Renal pelvis (tissue), 4 donors: ENCODE results near the gene GPX2. TPM values are rescaled to one million over a fixed set of nuclear protein-coding genes. Genes with fewer than 3 reads are reported as not detected.

Experiments
- DNase-seq: peaks from one replicate; pipeline ENCODE4 v3.0.0-alpha.2; 2013
- polyA plus RNA-seq, 3 donors: library from polyadenylated mRNA; unstranded; fragments of 120-200 nt; gene quantifications; one replicate each; pipeline ENCODE4 v1.2.1, GENCODE V29; 2013; ENCODE audit not compliant: insufficient read length in 3 of 3

GPX2 gene
- polyA plus RNA-seq, 3 donors = 1.1 to 2.2 (median 1.1) TPM

DNA sequence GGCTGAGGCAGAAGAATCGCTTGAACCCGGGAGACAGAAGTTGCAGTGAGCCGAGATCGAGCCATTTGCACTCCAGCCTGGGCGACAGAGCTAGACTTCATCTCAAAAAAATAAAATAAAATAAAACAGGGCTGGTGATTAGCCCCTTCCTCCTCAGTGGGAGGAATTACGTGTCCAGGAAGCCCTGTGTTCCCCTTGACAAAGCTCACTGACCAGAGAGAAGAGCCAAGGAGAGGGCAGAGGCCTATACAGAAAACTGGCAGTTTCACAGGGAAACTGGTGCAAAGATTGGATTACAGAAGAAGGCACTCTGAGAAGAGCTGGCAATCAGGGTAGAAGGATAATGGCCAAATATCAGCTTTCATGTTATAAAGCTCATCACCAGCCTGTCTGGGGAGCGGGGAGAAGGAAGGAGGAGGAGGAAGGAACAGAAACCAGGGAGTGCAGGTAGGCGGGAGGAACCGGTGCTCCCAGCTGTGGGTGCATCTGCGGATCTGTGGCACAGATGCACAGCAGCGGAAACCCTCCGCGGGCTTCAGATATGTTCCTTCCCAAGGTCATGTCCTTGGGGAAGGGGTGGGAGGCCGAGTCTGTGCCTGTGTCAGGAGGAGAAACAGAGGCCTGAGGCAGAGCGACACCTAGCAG is 22.9 kb upstream of the GPX2 start:
- no peak for DNase-seq

DNA sequence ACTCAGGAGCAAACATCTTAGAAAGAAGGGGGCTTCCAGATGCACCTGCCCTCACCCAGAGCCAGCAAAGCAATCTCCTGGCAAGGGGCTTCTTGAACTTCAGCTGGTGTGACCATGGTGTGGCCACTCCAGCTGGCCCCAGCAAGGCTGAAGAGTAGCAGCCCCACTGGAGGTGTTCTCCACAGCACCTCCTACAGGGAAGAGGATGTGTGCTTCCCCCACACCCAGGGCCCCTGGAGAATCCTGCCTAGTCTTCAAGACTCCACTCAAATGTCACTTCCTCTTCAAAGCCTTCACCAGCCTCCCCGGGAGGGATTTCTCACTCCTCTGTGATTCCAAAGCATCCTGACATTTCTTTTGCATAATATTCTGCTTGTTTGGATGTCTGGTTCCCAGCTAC is 21.1 kb upstream of the GPX2 start:
- DNase-seq = no peak

DNA sequence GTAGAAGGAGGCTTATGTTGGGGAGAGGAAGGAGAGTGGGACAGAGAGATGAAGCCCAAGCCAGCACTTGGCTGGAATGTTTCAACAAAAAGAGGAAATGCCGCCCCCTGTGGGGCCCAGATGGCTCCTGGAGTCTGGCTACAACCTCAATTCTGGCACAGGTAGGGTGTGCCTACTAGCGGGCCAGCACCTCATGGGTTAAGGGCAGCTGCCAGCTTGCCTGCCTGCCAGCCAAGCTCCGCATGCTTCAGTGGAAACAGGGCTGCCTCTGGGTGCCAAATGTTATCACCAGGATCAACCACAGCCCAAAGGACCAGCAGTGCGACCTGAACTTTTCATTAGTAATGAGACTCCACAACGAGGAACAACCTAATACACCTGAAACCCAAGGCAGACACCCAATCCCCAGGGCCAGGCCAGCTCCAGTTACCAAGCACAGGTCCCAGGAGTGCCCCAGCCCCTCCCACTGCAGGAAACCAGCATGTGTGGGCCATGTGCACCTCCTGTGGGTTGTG is 18.3 kb upstream of the GPX2 start:
- DNase-seq = no peak

DNA sequence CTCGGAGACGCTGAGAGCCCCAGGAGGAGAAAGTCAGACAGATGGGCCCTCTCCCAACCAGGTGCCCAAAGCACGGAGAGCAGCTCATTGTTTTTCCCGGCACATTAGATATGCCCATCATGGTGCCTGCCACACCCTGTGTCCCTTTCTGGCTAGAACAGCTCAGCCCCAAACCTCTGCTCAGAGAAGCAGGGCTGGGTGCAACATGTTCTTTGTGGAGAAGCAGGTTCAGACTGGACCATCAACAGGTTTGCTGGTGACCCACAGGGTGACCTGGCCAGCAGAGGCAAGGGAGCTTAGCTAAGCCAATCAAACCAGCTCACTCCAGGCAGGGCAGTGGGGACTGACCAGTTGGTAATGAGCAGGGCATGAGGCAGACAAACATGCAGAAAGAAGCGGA is 16.2 kb upstream of the GPX2 start:
- DNase-seq = no peak

DNA sequence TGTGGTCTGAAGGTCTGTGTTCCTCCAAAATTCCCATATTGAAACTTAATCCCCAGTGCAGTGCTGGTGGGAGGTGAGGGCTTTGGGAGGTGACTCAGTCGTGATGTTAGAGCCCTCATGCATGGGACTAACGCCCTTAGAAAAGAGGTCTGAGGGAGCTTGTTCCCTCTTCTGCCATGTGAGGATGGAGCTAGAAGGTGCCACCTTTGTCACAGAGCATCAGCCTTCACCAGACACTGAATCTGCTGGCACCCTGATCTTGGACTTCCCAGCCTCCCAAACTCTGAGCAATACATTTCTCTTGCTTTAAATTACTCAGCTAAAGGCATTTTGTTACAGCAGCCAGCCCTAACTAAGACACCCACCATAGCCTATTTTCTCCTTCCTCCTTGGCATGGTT is 15.7 kb upstream of the GPX2 start:
- no peak for DNase-seq

DNA sequence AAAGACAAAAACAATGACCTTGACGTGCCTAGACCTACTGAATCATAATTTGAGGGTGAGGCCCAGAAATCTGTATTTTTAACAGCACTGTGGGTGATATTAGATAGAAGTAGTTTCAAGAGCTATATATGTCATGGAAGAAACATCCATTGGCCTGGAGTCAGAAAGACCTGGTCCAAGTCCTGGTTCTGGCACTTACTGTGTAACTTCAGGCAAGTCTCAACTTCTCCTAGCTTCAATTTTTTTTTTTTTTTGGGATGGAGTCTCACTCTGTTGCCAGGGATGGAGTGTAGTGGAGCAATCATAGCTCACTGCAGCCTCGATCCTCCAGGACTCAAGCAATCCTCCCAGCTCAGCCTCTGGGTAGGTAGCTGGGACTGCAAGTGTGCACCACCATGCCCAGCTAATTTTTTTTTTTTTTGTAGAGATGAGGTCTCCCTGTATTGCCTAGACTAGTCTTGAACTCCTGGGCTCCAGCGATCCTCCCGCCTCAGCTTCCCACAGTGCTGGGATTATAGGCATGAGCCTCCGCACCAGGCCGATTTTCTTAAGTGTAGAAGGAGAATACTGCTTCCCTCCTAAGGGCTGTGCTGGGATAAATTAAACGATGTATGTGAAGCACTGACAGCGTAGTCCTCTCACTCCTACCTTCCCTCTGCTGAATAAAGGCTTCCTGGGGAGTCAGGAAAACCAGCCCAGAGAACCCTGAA is 14.3 kb upstream of the GPX2 start:
- no peak for DNase-seq

DNA sequence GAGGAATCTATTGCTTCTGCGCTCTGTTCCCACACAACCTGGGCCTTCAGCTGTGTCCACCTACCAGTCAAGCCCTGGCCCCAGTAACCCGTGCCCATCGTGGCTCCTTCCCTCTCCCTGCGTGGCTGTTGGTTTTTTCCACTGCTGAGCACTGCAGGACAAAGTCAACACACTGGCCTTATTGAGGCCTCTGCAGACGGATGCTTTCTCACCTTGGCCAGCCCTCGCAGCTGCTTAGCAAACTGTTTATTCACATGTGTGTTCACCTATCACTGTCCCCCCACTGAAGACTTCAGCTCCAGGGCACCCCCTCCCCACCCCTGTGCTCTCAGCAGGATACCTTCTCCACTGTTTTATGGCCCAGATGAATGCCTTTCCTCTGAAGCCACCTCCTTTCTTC is 12.8 kb upstream of the GPX2 start:
- no peak for DNase-seq

DNA sequence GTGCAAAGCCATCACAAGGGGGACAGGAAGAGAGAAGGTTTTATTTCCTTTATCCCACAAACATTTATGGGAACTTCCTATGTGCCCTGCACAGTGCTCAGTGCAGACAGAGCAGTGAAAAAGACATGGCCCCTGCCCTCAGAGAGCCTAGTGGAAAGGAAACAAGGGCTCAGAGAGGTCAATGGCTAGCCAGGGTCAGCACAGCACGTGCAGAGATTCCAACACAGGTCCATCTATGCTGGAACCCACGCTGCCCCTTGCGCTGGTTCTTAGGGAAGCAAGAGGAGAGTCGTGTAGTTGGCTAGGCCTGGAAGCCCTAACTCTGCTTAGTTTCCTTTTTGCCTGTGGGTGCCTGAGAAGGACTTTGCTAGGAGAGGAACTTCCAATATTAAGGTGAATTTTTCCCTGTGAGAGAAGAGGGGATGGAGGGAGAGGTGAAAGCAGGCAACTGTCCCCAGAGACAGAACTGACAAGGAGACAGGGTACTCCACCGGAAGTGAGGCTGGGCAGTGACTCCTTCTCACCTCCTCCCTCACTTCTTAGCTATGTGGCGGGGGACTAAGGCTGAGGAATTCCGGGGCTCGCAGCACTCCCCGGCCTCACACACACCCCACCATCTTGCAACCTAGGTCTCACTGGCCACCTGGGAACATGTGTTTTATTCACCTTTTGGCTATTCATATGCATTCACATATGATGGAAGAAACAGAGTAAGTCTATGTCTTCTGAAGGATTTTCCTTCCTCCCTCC is 12.1 kb upstream of the GPX2 start:
- no peak for DNase-seq

DNA sequence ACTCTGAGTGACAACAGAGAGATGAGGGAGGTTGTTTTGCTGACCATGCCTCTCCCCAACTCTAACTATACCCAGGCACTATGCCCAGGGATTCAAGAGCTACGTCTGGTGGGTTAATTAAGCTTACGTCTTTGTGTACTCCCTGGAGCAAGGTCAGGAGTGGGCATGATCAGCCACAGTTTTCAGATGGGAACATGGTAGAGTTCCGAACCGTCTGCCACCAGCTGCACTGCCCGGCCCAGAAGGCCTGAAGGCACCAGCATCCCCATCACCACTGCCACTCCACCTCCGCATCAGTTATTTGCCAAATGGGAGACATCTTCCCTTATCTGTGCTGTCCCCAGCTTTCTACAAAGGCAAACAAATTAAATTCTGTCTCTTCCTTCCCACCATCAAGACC is 11.1 kb upstream of the GPX2 start:
- DNase-seq = no peak

DNA sequence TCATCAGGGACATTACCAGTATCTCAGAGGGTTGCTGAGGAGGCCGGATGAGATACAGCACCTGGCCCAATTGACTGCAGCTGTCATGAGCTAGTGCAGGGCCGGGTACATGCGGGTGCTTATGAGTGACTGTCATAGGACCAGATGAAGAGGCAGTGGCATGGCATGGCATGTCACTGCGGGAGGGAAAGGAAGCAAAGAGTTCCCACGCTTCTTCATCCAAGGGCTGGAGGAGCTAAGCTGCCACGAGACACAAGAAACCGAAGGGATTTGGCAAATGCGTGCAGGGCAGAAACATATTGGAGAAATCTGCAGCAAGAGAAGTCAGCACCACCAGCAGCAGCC is 10.7 kb upstream of the GPX2 start:
- no peak for DNase-seq

DNA sequence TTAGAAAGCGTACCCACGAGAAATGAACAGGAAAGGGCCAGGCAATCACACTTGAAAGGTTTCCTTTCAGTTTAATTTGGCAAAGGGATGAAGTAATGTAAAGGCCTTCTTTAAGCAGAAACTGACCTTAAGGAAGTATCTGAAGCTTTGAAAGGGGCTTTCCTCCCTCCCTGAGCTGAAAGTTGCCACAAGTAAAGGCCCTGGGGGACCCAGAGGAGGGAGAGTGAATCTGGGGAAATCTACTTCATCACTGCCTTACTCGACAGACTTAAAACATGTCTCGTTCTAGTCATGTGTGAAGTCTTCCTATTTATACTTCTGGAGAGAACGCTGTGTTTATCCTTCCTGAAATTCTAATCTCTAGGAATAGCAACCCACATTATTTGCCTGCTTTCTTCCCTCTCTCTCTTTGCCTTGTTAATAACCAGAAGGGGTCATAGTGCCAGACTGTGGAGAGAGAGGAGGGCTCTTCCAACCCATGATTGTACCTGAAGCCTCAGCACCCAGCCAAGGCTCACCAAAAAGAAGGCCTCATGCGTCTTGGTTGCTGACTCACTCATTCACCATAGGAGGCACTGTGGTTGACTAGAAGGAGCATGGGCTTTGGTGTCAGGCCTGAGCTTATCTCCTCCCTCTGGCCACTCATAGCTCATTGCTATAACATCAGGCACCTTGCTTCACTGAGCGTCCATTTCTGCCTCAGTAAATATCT is 10.2 kb upstream of the GPX2 start:
- DNase-seq = no peak

DNA sequence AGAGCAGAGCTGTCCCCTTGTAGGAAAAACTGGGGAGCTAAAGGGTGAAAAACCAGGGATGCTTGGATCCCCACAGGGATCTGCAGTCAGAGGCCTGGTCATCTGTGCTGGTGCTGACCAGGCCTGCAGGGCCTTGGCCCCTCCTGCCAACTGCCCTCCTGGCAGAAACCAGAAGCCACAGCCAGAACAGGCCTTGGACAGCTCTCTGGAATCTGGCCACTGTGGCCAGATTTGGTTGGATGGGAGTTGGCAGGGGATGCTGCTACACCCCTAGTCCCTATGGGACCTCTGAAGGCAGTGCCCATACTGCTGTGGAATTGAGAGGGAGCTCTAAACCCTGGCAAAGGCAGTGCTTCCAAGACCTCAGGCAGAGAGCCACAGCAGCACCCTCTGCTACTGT is 9.2 kb upstream of the GPX2 start:
- no peak for DNase-seq

DNA sequence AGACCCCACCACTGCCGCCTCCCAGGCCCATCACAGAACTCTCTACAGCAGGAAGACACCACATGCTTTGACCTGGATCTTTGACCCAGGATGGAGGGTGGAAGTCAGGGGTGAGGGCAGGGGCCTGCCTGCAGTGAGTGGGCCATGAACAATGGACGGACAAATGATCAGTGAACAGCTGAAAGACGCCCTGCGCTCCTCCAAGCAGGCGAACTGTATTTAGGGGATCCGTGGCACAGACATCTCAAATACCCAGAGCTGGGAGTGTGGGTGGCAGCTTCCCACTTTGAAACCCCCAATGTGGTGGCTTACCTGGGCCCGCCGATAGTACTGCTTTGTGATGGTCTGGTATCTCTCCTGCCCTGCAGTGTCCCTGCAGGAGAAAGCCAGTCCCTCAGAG is 8.7 kb upstream of the GPX2 start:
- DNase-seq = no peak

DNA sequence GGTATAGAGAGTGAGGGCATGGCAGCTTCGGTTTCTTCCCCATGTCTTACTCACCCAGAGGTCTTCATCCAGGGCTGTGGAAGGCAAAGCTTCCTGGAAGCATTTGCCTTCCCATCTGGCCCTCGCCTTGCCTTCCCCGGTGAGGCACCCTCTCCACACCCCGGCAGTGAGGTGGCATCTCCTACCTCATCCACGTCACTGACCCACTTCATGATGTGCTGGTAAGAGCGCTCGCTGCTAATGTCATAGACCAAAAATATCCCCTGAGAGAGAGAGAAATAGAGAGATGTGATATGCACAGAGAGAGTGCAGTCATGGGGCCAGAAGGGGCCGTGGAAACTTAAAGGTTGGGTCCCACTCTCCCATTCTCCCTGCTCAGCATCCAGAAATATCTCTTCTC is 8.3 kb upstream of the GPX2 start:
- DNase-seq = no peak

DNA sequence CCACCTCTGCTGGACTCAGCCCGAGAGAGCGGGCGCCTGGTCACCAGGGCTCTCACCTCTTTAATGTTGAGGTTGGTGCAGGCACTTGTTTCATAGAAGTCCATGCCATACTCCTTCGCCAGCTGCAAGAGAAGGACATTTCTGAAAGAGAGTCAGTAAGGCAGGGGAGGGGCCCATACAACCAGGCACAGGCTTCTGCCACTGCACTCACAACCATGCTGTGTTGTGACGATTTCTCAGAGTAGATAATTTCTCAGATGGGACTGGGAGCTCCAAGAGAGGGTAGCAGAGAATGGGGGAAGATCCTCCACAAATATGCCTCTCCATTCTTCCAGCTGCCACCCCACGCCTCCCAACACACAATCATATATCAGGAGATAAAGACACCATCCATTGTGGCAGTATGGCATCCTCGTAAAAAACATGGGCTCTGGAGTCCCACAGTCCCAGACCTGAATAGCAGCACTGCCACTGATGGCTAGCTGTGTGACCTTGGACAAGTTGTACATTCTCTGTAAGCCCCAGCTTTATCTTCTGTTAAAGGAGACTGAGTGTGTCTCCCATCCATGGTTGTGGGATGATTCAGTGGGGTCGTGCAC is 6.2 kb upstream of the GPX2 start:
- DNase-seq = no peak

DNA sequence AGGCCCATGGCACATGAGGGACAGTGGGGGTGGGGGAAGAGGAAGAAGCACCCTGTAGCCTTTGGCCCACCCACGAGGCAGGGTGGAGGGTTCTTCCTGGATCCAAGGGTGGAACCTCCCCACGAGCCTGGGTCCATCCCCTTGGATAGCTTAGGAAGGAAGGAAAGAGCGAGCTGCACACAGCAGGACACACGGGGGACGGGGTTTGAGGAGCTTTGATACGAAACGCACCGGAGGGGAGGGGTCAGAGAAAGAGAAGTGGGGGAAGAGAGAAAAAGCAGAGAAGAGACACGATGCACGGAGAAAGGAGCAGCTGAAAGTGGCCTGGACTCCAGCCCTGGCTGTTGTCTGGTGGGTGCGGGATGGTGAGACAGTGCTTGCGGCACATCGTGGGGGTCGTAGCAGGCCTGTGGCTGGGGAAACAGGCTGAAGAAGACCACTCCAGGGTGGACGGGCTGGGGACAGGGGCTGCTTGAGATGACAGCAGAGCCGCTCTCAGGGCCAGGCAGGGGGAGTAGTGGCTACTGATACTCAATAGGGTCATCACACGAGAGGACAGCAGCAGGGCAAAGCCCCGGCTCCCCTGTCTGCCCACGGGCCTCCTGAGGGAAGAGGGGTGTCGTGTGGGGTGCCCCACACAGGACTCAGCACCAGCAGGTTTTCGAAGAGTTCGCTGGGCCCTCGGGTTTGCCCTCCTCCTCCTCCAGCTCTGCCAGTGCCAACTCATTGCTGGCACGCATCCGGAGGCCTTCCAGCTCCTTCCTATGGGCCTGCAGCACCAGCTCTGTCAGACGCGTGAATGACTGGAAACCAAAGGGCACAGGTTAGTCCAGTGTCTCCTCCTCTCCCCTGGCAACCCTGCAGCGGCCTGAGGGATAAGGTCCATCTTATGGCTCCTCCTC is 5.4 kb upstream of the GPX2 start:
- no peak for DNase-seq

DNA sequence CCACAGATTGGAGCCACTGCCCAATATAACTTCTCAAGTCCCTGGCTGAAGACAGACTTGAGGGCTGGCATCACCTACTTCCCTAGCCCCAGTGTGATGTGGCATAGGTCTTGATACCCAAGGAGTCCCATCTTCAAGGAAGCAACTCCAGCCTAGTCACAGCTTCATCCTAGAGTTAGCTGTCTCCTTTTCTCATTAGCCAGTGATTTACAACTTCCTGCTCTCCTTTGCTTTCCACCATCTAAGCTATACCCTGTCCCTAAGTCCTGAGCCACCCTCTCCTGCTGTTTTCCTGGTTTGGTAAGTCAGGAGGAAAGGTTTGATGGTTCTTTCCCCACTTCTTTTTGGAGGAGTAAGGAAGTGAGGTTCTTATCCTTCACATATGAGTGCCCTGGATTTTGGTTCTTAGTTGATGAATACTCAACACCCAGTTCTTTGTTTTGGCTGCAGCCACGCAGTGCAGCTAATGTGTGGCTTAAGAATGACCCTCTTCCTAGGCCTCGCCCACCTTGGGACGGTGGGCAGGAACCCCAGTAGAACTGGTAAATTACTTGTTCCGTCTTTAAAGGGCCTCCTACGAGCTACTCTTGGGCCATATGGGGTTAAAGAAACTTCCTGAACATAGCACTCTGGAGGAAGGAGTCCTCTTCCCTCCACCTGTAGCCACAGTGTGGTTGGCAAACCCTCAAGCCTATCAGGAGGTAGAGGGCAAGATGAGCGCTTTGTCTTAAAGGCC is 3.9 kb upstream of the GPX2 start:
- no peak for DNase-seq

DNA sequence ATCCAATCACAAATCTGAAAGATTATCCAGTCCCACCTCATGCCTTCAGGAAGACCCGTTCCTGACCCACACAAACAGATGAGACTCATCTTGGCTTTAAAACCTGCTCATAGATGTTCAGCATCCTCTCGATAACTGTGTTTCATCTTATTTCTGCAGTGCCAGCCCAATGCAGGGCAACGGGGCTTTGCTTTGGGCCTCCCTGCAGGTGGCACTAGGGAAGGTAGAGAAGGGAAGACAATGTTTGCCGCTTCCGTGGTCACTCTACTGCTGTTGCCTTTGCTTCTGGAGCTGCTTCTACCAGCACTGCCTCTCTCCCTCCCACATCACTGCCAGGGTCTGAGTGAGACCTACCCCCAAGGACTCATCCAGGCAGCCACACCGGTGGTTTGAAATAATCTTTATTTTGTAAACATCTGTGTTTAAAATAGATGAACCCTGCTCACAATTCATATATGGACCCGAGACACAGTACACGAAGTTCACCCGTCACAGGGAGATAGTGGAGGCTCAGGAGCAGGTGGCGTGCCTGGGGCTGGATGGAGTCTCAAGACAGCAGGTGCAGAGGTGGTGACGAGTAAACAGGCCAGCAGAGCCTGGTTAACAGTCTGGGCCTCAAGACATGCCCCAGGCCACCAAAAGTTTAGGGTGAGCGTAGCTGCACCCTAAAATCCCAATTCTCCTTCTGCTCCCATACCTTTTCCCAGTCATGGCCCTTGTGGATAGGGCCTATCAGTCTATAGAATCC is 3.1 kb upstream of the GPX2 start:
- no peak for DNase-seq

DNA sequence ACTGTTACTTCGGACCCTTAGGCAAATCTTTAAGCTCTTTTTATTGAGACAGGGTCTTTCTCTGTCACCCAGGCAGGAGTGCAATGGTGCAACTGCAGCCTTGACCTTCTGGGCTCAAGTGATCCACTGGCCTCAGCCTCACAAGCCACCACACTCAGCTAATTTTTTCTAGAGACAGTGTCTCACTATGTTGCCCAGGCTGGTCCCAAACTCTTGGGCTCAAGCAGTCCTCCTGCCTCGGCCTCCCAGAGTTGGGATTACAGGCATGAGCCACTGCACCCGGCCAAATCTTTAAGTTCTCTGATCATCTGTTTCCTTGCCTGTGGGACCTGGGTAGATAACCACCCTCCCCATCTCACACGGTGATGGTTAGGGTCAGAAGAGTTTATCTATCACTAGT is 2.3 kb upstream of the GPX2 start:
- DNase-seq = no peak

DNA sequence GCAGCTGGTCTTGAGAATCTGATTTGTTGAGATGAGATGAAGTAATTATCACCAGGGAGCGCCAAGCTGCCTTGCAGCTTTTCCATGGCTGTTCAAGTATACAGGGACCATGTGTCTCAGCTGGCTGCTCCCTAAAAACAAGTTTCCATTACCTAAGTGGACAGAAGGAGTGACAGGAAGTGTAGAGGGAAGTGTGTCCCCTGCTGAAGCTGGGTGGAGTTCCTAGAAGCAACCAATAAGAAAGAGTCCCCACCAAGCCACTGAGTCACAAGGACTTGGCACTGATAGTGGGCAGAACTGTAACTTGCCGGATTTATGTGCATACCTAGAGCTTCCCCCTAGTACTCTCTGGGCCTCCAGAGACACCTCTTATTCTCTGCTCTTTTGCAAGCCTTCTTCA is 1.5 kb upstream of the GPX2 start:
- DNase-seq = no peak
